Prostate gland (tissue), 2 donors: ENCODE measurements around the gene MITF. TPM values are rescaled to one million over a fixed set of nuclear protein-coding genes. Genes with fewer than 3 reads are reported as not detected.

ENCODE experiments used
- DNase-seq: peaks from one replicate; pipeline ENCODE4 v3.0.0-alpha.2; 2019; ENCODE audit warnings: low spot score
- H3K27ac ChIP-seq, 2 donors: fragments of 200-600 bp; sonication (generic); 2 replicates each; pipeline ENCODE4 v1.5.1; 2017 to 2019
- H3K27me3 ChIP-seq: fragments of 200-600 bp; sonication (generic); replicated peaks from 2 replicates; pipeline ENCODE4 v1.5.1; 2019; ENCODE audit not compliant: insufficient read depth
- H3K36me3 ChIP-seq, 2 donors: fragments of 200-600 bp; sonication (generic); 1 replicate in 1 of 2; 2 replicates in 1 of 2; pipeline versions ENCODE4 v1.5.1 to v1.8.1; 2017 to 2019
- H3K4me1 ChIP-seq: fragments of 200-600 bp; sonication (generic); replicated peaks from 2 replicates; pipeline ENCODE4 v1.5.1; 2019
- H3K4me3 ChIP-seq, 2 donors: fragments of 200-600 bp; sonication (generic); 2 replicates each; pipeline ENCODE4 v1.5.1; 2017 to 2019
- H3K9me3 ChIP-seq: fragments of 200-600 bp; sonication (generic); 2 replicates; pipeline ENCODE4 v1.5.1; 2017
- CTCF ChIP-seq, 4 experiments: fragments of 200-600 bp in 2 of 4; fragments of 450-650 bp in 2 of 4; sonication (generic) in 2 of 4; IDR thresholded peaks; 1 replicate in 3 of 4; 2 replicates in 1 of 4; pipeline ENCODE4 v1.5.1; 2016 to 2019; ENCODE audit warnings: antibody characterized with exemption in 4 of 4, mild to moderate bottlenecking in 2 of 4, moderate library complexity in 2 of 4
- POLR2A ChIP-seq: fragments of 450-650 bp; IDR thresholded peaks from one replicate; pipeline ENCODE4 v1.6.1; 2016; ENCODE audit warnings: antibody characterized with exemption, mild to moderate bottlenecking
- POLR2AphosphoS5 ChIP-seq: sonication (generic); formaldehyde crosslinking; IDR thresholded peaks from one replicate; pipeline ENCODE4 v1.6.1; 2017; ENCODE audit warnings: antibody characterized with exemption
- WGBS: methylation state at CpG from one replicate; pipeline ENCODE4 v1.1.5; 2018; 5-methylcytosine and 5-hydroxymethylcytosine counted together
- intact Hi-C: fragments of 100-400 bp; cut with DNase I; formaldehyde crosslinking; loops from one replicate; pipeline ENCODE4 v1.14.2; 2022
- total RNA-seq, 2 donors: library from RNA; depleted of rRNA; stranded (reverse); fragments of >200 nt; gene quantifications; one replicate each; pipeline ENCODE4 v1.1.0, GENCODE V29; 2016

MITF gene
- total RNA-seq, 2 donors from 2014 or later: 7.7 to 17.6 TPM

- Histone ChIP-seq H3K4me3 (no peak overlapping the region), H3K36me3 (no peaks in the 10 kb centered on the region), H3K27ac (no peak overlapping the region), H3K27me3 (no peaks in the 10 kb centered on the region), H3K4me1 (no peaks in the 10 kb centered on the region), H3K9me3 (no peaks in the 10 kb centered on the region)
- TF ChIP-seq POLR2AphosphoS5: no peak
- TF ChIP-seq POLR2A: no peak
- no peak for TF ChIP-seq CTCF (IDR thresholded peaks at IDR 0.05)
- intact Hi-C loops: loop anchor here (5.0 kb wide), 1 partner anchor 165 kb away; no protein-coding TSS in a partner anchor
- no peak for DNase-seq
- 88% methylated on average over 3 of the region's 3 CpGs for WGBS
Observed at GRCh38 chr3:69856965-69857705, 117.9 kb downstream of the MITF start.

- Histone ChIP-seq H3K4me1 (no peaks in the 10 kb centered on the region), H3K36me3 (no peaks in the 10 kb centered on the region), H3K27ac (no peak overlapping the region), H3K27me3 (no peaks in the 10 kb centered on the region), H3K9me3 (no peaks in the 10 kb centered on the region), H3K4me3 (no peak overlapping the region)
- no peak for DNase-seq
- TF ChIP-seq POLR2A (no peak), CTCF (IDR thresholded peaks at IDR 0.05) (no peak), POLR2AphosphoS5 (no peak)
- intact Hi-C loops: no loop called here
- WGBS: 93% methylated on average over 3 of the region's 3 CpGs
Observed at GRCh38 chr3:69861556-69861955, 122.3 kb downstream of the MITF start.

- H3K4me1 ChIP-seq: no peaks in the 10 kb centered on the region
- H3K4me3 ChIP-seq: no peak overlapping the region
- H3K9me3 ChIP-seq: no peaks in the 10 kb centered on the region
- intact Hi-C loops: no loop called here
- 89% methylated on average over 3 of the region's 3 CpGs for WGBS
- H3K27ac ChIP-seq: no peak overlapping the region
- no peak for DNase-seq
- no peaks in the 10 kb centered on the region for H3K27me3 ChIP-seq
- no peaks in the 10 kb centered on the region for H3K36me3 ChIP-seq
- TF ChIP-seq CTCF (IDR thresholded peaks at IDR 0.05): no peak
- TF ChIP-seq POLR2A: no peak
- TF ChIP-seq POLR2AphosphoS5: no peak
Observed at GRCh38 chr3:69864141-69864540, 124.9 kb downstream of the MITF start.

GRCh38 chr3:69864766-69865165, 125.5 kb downstream of the MITF start:
- TF ChIP-seq POLR2AphosphoS5 (no peak), POLR2A (no peak), CTCF (IDR thresholded peaks at IDR 0.05) (no peak)
- no peaks in the 10 kb centered on the region for H3K36me3 ChIP-seq
- no peaks in the 10 kb centered on the region for H3K27me3 ChIP-seq
- 28% methylated on average over 2 of the region's 2 CpGs for WGBS
- no peak overlapping the region for H3K4me3 ChIP-seq
- intact Hi-C loops: no loop called here
- H3K27ac ChIP-seq: no peak overlapping the region
- no peaks in the 10 kb centered on the region for H3K9me3 ChIP-seq
- H3K4me1 ChIP-seq: no peaks in the 10 kb centered on the region
- DNase-seq: no peak
